WTC11 (cell line): ENCODE results near the gene MECP2.

ENCODE experiments used
- KAT7 ChIP-seq: sonication (generic); formaldehyde crosslinking; IDR thresholded peaks from 2 replicates; pipeline ENCODE4 v1.8.1; 2023; ENCODE audit warnings: missing genetic modification reagents, mild to moderate bottlenecking, borderline replicate concordance
- NFYB ChIP-seq: sonication (generic); formaldehyde crosslinking; conservative IDR thresholded peaks from 2 replicates; pipeline ENCODE4 v1.8.0; 2022; ENCODE audit warnings: low read depth, missing genetic modification reagents
- ZBTB21 ChIP-seq: sonication (generic); formaldehyde crosslinking; IDR thresholded peaks from 2 replicates; pipeline ENCODE4 v1.8.1; 2023; ENCODE audit warnings: mild to moderate bottlenecking, missing genetic modification reagents, borderline replicate concordance
- ZNF232 ChIP-seq: sonication (generic); formaldehyde crosslinking; IDR thresholded peaks from 2 replicates; pipeline ENCODE4 v1.8.0; 2022; ENCODE audit warnings: mild to moderate bottlenecking, missing genetic modification reagents
- ZNF416 ChIP-seq: fragments of 250-450 bp; sonication (Bioruptor Pico); IDR thresholded peaks from 2 replicates; pipeline ENCODE4 v1.9.0; 2021; ENCODE audit warnings: mild to moderate bottlenecking, inconsistent platforms
- TF ChIP-seq, protein P1 (sequence below): fragments of 200-600 bp; IDR thresholded peaks from 2 replicates; pipeline ENCODE4 v1.8.0; 2022; ENCODE audit warnings: antibody characterized with exemption
- TF ChIP-seq, protein P2 (sequence below): sonication (generic); formaldehyde crosslinking; IDR thresholded peaks from 2 replicates; pipeline ENCODE4 v1.8.0; 2022; ENCODE audit warnings: mild to moderate bottlenecking, missing genetic modification reagents
- TF ChIP-seq, protein P3 (sequence below): sonication (generic); formaldehyde crosslinking; IDR thresholded peaks from 2 replicates; pipeline ENCODE4 v1.8.1; 2023; ENCODE audit warnings: mild to moderate bottlenecking, missing genetic modification reagents, moderate library complexity

DNA sequence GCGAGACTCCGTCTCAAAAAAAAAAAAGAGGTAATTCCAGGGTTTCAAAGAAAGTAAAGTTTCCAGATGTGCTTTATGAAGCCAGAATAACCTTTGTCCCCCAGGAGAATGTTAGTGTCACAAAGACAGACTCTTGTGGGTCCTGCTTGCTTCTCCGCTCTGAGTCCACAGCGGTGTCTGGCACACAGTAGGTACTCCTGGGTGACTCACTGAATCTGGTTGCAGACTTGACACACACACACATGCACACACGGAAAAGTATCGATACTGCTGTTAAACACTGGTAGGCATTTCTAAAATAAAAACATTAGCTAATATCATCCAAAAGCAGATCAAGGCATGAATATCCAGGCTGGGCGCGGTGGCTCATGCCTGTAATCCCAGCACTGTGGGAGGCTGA, 102.0 kb downstream of the MECP2 start:
- TF ChIP-seq, protein P1, sequence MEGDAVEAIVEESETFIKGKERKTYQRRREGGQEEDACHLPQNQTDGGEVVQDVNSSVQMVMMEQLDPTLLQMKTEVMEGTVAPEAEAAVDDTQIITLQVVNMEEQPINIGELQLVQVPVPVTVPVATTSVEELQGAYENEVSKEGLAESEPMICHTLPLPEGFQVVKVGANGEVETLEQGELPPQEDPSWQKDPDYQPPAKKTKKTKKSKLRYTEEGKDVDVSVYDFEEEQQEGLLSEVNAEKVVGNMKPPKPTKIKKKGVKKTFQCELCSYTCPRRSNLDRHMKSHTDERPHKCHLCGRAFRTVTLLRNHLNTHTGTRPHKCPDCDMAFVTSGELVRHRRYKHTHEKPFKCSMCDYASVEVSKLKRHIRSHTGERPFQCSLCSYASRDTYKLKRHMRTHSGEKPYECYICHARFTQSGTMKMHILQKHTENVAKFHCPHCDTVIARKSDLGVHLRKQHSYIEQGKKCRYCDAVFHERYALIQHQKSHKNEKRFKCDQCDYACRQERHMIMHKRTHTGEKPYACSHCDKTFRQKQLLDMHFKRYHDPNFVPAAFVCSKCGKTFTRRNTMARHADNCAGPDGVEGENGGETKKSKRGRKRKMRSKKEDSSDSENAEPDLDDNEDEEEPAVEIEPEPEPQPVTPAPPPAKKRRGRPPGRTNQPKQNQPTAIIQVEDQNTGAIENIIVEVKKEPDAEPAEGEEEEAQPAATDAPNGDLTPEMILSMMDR: no peak
- TF ChIP-seq KAT7 (CRISPR knock-in tag) (no peak), ZBTB21 (CRISPR knock-in tag) (no peak), ZNF416 (no peak), NFYB (CRISPR knock-in tag) (no peak), ZNF232 (CRISPR knock-in tag) (no peak)
- TF ChIP-seq, protein P2, sequence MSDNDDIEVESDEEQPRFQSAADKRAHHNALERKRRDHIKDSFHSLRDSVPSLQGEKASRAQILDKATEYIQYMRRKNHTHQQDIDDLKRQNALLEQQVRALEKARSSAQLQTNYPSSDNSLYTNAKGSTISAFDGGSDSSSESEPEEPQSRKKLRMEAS (CRISPR knock-in tag): no peak
- TF ChIP-seq, protein P3, sequence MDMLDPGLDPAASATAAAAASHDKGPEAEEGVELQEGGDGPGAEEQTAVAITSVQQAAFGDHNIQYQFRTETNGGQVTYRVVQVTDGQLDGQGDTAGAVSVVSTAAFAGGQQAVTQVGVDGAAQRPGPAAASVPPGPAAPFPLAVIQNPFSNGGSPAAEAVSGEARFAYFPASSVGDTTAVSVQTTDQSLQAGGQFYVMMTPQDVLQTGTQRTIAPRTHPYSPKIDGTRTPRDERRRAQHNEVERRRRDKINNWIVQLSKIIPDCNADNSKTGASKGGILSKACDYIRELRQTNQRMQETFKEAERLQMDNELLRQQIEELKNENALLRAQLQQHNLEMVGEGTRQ: no peak
